Activated CD8-positive, alpha-beta memory T cell treated with anti-CD3 and anti-CD28 coated beads, Interleukin-2, amount 50 U/mL, for 24 hours (primary cell): ENCODE data around the gene MMD.
"Not testable (repeated sequence)": the region's sequence is repeated elsewhere in the genome, so short reads cannot be mapped to it uniquely, and the experiment has no call there.

Experiments
- DNase-seq: peaks from one replicate; pipeline ENCODE4 v3.0.0-alpha.2; 2020; ENCODE audit errors: extremely low read depth

The MMD gene

DNA sequence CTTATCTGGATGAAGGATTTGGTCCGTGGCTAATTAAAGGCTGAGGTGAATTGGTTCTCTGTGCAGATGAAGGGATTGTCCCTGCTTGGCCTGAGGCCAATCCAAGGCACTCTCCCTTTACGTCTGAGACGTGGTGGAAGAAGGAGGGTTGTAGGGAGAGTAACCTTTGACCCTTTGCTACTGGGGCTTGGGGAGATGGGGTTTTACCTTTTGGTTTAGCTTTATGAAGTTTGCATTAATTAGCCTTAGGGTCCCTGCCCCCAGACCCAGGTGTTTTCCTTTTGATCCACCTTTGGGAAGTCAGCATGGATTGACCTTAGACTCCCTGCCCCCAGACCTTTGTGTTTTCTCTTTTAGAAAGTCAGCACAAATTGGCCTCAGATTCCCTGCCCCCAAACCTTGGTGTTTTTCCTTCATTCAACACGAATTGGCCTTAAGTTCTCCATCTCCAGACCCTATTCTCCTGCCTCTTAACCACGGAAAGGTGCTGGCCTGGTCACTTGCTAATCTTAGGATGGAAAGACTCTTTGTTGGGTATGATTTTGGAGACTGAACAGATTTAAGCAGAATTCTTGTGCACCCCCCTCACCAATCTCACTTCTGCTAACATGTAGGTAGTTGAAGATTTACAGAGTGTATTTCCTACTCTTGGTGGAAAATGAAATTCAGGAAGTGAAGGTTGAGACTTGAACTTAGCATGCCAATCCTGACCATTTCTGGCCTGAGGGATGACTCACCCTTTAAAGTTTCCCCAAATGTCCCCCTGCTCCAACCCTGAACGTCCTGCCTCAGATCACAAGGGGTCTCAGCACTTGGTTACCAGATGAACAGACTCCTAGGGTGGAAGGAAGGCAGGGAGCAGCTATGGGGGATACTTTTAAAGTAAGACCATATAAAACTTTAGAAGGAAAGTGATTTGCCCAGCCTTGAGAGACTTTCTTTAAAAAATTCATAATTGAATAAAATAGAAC, 23.1 kb upstream of the MMD start:
- no peak for DNase-seq

DNA sequence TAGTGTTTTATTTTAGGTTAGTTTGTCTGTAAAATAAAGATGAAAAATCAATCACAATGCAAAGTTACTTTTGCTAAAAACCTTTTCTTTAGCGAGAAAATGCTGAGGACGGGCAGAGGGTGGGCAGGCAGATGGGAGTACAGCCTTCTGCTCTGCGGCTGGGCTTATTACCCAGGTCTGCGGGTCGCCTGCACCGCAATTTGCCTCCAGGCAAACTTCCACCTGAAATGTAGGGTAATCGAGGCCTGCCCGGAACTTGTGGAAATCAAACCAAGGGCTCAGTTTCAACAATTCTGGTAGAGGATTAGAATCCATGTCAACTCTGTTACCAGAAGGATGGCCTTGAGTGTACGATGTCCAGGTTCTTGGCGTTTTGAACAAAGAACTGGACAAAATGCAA, 22.3 kb upstream of the MMD start:
- DNase-seq: no peak

DNA sequence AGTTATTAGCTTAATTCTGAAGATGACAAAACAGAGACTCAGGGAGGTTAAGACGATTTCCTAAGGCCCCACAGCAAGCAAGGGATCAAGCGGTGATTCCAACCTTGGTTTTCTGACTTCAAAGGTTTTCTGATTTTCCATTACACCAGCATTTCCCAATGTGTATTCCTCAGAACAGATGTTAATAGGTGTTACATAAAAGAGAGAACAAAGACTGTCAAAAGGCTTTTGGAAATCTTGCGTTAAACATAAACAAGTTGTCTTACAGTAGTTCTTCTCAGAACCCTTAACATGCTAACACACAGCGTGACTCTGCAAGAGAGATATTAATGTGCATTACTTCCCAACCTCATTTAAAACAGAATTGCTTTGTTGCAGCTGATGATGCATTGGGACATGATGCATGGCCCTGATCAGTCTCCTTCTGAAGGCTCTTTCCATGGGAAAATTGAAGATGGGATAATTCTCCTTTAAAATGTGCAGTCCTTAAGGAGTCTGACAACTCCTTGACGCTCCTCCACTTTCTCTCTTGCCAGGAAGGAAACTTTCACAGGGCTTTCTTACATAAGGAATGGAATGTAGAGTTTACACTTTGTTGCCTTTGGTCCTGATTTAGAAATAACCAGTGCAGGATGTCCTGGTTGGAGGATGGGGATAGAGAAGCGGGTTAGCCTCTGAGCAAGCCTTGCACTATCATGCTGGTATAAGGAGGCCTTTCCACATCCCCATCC, 21.5 kb upstream of the MMD start:
- DNase-seq: no peak

DNA sequence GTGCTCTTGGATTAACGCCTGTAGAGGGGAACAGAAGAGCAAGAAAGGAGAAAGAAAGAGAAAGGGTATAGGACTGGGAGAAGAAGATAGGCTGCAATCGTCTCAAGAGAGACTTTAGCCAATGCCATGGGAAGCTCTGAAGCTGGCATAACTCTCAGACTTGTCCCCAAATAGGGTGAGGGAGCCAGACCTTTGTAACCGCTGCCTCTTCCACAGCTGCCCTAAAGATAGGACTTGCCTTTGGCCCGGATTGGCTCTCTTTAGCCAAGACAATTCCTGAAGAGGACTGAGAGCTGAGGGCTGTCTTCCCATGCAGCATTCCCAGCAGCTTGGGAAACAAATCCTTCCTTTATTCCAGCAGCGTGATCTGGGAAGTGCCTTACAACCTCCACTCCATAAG, 20.8 kb upstream of the MMD start:
- DNase-seq: no peak

DNA sequence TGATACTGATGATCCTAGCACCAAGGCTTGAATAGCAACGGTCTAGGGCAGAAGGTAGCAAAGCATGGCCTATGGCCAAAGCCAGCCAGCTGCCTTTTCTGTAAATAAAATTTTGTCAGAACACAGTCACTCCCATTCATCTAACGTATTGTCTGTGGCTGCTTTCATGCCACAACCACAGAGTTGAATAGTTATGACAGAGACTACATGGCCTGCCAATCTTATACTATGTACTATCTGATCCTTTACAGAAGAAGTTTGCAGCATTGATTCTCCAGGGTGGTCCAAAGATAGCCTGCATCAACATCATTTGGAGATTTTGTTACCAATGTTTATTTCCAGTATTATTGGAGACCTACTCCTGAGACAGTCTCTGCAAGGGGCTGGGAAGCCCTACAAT, 19.9 kb upstream of the MMD start:
- DNase-seq: no peak

DNA sequence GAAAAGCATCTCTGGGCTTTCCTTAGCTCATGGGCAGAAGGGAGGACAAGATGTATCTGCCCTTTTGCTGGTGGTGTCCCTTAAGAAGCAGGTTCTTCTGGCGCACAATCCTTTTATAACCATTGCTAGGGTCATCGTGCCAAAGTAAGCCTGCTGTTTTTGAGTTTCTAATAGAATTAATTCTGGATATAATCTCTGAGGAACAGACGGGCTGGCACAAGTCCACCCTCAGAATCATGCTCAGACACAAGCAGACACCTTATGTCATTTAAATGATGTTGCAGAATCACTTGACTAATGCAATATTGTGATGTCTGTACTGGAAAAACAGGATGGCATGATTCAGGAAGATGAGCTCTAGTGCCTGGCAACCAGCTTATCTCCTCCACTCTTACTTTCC, 18.8 kb upstream of the MMD start:
- no peak for DNase-seq

DNA sequence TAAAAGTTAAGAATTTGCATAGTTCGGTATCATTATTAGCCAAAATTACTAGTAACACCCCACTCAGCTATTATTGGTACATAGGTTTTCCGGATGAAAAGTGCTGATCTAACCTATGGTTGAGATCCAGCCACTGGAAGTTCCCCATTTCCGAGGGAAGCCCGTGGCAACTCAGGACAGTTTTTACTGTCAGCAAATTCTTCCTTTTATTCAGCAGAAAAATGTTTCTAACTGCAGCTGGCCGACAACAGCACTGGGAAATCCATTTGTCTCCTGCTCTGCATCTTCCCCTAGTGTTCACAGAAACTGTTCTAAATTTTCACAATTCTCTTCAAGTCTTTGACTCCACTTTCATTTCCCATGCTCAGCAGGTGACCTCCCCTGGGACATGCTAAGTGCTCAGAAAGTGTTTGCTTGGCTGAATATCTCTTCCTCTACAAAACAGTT, 15.5 kb upstream of the MMD start:
- no peak for DNase-seq

DNA sequence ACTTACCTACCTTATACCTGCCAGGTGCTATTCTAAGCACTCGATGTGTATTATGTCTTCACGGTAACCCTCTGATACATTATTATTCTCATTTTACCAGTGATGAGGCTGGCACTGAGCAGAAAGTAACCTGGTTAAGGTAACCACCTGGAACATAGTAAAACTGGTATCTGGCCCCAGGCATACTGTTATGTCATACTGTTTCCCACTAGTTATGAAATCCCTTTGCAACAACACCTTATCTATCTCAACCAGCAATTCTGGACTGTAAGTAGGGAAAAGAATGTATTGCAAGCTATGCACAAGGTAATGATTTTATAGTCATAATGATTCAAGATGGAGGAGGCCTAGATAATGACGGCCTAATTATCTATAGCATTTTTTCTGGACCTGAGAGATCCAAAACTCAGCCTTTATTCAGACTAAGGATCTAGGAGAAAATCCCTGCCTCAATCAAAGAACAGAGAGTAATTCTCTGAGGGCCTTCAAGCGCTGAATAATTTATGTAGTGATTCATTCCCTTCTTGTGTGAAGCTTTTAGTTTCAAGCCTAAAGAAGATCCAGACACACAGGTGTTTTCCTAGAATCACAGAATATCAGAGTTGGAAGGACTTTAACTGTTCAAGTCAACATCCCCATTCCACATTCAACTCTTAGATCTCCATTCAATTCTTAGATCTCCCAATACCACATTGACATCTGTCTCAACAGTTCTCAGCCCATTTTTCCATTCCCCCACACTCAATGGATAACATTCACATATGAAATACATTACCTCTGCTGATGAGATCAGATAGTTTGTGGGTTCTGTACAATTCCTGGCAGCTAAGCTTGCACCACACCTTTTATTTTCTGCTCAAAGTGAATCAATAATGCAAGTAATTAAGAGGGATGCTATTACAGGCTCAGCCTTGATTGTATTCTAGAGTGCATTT, 14.9 kb upstream of the MMD start:
- DNase-seq: no peak

DNA sequence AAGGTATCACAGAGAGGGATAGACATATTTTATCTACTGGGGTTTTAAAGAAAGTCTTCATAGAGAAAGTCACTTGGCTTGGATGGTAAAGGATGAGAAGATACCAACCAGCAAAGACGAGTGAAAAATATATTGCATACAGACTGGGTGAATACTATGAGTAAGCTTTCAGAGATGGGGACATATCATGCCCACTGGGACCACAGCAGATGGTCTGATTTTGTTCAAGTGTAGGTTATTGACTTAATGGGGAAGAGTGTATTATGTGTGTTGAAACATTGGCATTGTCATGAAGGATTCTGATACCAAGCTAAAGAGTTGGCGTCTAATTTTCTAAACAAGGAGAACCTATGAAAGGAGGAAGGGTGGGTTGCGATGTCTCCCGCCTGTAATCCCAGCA, 13.8 kb upstream of the MMD start:
- no peak for DNase-seq

DNA sequence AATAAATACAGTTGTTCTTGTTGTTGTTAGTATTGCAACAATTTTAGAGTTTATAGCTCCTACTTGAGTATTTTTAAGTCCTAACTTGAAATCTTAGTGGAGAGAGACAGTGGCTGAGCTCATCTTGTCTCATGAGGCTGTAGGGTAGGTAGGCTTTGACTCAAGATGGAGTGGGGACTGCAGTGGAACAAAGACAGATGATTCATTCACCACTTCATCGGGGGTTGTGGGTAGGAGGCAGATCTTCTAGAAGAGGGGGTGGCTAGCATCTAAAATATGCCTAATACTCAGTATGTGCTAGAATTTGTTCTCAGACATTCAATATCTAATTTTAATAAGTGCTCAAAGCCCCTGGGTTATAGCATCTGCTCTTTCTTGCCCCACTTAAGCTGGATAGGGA, 13.1 kb upstream of the MMD start:
- DNase-seq: no peak

DNA sequence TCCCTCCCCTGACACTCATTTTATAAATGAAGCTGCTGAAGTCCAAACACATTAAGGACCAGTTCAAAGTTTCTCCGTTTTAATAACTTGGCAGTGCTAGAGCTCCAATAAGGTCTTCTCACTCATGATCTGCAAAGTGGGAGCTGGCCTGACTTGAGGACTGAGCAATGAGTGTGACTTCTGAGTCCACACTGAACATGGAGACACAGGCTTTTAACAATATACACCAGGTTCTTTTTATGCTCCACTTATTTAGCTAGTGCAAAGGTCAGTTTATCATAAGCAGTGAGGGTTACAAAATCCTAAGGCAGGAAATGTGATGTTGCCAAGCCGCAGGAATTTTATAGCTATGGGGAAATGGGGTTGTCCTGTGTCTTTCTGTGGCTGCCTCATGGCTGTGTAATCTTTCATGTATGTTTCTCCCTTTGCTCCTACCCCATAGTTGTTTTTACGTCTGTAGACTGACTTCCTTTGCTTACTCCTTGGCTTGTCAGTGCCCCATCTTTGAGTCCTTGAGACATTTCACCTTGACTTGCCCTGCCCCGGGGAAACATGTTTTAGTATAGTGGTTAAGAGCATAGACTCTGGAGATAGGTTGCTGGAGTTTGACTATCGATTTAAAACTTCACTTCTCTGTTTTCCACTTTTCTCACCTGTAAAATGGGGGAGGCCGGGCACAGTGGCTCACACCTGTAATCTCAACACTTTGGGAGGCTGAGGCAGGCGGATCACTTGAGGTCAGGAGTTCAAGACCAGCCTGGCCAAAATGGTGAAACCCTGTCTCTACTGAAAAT, 12.2 kb upstream of the MMD start:
- DNase-seq: no peak

DNA sequence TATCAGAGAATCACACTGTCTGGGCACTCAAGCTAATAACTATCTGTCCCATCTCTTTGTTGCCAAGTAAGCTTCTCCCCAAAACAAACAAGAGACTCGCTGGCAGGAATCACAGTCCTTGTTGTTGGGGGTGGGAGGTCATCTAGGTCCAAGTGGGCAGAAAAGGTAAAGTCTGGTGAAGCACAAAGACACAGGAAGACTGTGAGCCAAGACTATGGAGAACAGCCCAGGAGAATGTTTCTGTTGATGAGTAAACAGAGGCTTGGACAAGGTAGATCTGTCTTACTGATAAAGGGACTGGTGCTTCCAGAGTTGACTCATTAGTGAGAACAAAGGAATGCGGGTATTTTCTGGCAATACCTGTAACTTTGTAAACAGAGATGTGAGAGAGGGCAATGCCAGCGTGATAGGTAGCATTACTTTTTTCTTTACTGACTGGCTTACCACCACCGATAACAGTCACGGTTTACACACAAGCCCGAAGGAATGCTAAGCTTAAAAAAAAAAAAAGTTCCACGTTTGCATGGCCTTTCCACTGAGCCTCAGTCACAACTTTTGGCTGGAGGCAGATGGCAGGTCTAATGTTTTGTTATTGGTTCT, 11.5 kb upstream of the MMD start:
- DNase-seq: no peak

DNA sequence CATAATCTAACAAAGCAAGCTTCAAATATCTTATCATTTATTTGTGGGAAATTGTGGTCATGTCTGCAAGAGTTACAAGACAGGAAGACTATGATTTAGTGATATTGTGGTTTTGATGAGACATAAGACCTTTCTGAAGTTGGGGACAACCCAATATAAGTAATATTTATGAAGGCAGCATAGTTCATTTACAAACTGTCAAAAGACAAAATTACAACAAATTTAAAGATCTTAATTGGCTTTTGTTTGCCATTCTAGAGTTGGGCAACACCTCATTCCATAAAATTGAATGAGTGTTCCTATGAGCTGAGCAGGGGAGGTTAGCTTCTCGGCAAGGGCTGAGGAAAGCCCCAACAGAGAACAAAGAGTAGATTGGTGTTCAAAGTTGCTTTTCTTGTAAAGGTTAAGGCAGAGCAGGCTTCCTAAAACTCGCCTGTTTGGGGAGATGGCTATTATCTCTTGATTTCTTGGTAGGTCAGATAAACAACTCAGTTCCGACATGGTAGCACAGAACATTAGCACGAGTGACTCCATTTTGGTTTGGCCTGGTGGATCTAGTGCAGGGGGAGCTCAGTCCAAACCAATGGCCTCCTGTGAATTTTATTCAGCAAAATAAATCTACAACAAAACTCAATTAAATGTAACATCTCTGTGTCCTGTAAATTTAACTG, 10.9 kb upstream of the MMD start:
- DNase-seq: no peak

DNA sequence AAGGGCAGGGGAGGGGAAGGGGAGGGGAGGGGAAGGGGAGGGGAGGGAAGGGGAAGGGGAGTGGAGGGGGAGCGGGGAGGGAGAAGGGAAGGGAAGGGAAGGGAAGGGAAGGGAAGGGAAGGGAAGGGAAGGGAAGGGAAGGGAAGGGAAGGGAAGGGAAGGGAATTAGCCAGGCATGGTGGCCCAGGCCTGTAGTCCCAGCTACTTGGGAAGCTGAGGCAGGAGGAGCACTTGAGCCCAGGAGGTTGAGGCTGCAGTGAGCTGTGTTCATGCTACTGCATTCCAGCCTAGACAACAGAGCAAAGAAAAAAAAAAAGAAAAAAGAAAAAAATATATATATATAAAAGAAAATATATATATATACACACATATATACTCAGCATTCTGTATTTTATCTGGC, 10.3 kb upstream of the MMD start:
- not testable (repeated sequence) for DNase-seq

DNA sequence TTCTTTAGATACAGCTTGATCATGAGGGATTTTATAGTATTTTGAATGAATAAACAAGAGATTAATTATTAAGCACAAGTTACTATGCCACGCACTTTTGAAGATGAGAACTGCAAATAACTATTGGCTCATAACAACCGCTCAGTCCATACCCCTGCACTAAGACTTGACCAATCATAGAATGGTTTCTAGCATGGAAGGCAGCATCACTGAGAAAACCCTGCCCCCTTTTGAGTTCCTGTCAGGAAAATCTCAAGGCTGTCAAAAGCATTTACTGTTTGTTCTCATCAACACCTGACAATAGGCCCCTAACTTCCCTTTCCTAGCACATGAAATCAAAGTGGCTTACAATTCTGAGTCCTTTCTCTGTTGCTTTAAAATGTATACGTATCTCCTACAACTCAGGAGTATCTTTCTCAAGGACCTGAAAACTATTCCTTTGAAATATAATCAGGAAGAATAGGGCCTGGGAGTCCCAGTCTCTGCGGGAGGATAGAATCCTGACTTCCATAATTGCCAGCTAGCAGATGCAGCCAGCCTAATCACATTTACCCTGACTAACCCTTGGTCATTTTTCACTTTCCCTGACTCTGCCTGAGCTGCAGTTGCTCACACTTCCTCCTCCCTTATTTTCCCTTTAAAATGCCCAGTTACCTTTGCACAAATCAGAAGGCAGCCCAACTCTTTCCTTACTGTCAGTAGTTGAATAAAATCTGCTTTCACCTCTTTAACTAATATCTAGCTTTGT, 9.1 kb upstream of the MMD start:
- DNase-seq: no peak

DNA sequence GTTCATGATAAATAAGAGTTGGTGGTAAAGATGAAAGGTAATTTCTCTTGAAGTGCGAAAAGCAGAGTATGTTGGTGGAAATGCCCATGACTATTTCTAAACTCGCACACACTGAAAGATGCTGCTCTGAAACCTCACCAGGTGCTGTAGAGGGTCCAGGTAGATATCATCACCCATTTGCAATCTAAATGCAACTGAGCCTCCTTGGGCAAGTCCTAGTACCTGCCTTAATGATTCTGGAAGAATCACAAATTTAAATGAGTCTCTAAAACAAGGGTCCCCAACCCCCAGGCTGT, 5.9 kb upstream of the MMD start:
- DNase-seq: no peak

DNA sequence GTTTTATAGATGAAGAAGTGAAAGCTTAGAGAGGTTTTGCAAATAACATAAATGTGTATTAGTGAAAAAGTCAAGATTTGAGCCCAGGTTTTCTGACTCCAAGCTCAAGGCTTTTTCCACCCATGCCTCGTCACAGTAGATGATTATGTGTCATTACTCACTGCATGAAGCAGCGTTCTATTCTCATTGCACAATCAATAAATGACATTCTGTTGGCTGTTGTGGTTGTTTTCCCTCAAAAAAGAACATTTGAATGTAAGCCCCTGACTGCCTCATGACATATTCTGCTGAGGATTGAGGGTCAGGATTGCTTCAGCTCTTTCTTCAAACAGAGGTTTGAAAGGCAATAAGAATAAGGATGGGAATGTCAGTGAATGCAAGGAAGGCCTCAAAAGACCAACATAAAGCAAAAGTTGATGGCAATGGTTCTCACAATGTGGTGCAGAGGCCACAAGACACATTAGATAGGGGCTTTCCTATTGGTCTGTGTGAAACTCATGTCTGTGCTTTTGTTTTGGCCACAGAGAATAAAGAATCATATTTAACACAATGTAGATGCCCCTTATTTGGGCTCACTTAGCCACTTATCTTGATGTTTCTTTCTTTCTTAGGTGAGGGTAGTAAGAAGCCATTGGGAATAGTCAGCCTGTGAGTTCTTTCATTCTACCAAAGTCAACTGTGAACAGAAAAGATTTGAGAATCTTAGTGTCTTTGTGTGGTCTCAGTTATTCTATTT, 5.4 kb upstream of the MMD start:
- no peak for DNase-seq

DNA sequence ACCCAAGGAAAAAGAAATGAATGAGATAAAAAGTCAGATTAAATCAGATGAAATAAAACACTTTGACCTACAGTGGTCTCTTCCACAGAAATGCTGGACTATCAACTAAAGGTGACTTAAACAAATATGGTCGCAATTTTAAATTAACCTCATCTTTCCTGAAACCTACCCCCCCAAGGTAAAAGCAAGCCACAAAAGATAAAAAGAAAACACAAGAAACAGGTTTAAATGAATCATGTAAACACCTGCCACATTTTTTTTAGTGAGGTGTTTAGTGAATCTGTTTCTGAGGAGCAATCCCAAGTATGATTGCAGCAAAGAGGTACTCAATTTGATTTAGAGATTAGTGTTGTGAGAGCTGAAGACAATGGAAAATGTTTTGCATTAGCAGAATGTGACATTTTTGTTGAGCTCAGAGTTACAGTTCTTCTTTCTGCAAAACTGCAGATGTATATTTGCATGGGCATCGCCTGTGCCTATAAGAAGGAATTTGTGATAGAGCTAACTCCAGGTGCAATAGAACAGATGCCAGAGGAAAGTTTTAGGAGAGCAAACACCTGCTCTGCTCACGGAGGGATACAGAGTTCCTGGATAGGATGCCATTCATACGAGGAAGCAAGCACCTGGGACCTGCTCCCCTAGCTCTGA, 3.4 kb upstream of the MMD start:
- no peak for DNase-seq
